WTC11 (cell line): Measurements from ENCODE around the gene EMP2. TPM values are rescaled to one million over a fixed set of nuclear protein-coding genes. Genes with fewer than 3 reads are reported as not detected.

Experiments
- ATAC-seq: fragments of 200-7000 bp; cut with Tn5 transposase; 2 replicates; pipeline ENCODE4 v1.10.0; 2021; ENCODE audit warnings: mild to moderate bottlenecking, moderate library complexity
- CTCF ChIA-PET: fragments of 300-600 bp; sonication (Branson Sonifier 250); formaldehyde crosslinking; loops from one replicate; lab custom pipeline; 2021; ENCODE audit warnings: antibody characterized with exemption; lab: Charles Lee
- POLR2A ChIA-PET: fragments of 350-600 bp; sonication (Branson Sonifier 250); formaldehyde crosslinking; loops from one replicate; lab custom pipeline; 2021; ENCODE audit warnings: antibody characterized with exemption; lab: Charles Lee
- DNase-seq: peaks from one replicate; pipeline ENCODE4 v3.0.0; 2021; ENCODE audit warnings: low spot score
- H3K27ac Mint-ChIP-seq: 2 replicates; pipeline ENCODE4 v1.8.0; 2021; ENCODE audit warnings: mixed read lengths
- H3K27me3 Mint-ChIP-seq: 2 replicates; pipeline ENCODE4 v1.8.0; 2021; ENCODE audit warnings: low read depth, mild to moderate bottlenecking, moderate library complexity, mixed read lengths
- H3K36me3 Mint-ChIP-seq: 2 replicates; pipeline ENCODE4 v1.8.0; 2021; ENCODE audit warnings: mixed read lengths
- H3K4me1 Mint-ChIP-seq: 2 replicates; pipeline ENCODE4 v1.8.0; 2022; ENCODE audit warnings: mixed read lengths
- H3K4me3 Mint-ChIP-seq: 2 replicates; pipeline ENCODE4 v1.8.0; 2021; ENCODE audit warnings: mild to moderate bottlenecking, moderate library complexity, mixed read lengths
- H3K9me3 Mint-ChIP-seq: 2 replicates; pipeline ENCODE4 v1.8.0; 2021; ENCODE audit warnings: mixed read lengths
- ATF2 ChIP-seq: sonication (generic); formaldehyde crosslinking; IDR thresholded peaks from 2 replicates; pipeline ENCODE4 v1.8.1; 2022; ENCODE audit warnings: low read depth, missing genetic modification reagents, borderline replicate concordance
- CDX4 ChIP-seq: fragments of 250-450 bp; sonication (Bioruptor Pico); IDR thresholded peaks from 2 replicates; pipeline ENCODE4 v1.9.0; 2021; ENCODE audit warnings: moderate library complexity, mild to moderate bottlenecking, inconsistent platforms, borderline replicate concordance
- CREM ChIP-seq: sonication (generic); formaldehyde crosslinking; IDR thresholded peaks from 2 replicates; pipeline ENCODE4 v1.8.1; 2022; ENCODE audit warnings: mild to moderate bottlenecking, missing genetic modification reagents, moderate library complexity
- E2F4 ChIP-seq: sonication (generic); formaldehyde crosslinking; IDR thresholded peaks from 2 replicates; pipeline ENCODE4 v1.8.1; 2022; ENCODE audit warnings: low read depth, mild to moderate bottlenecking, moderate library complexity, missing genetic modification reagents, borderline replicate concordance
- FOXK1 ChIP-seq: sonication (generic); formaldehyde crosslinking; IDR thresholded peaks from 2 replicates; pipeline ENCODE4 v1.8.0; 2022; ENCODE audit warnings: mild to moderate bottlenecking, moderate library complexity, missing genetic modification reagents
- IRF2 ChIP-seq: sonication (generic); formaldehyde crosslinking; IDR thresholded peaks from 2 replicates; pipeline ENCODE4 v1.8.0; 2022; ENCODE audit warnings: low read depth, missing genetic modification reagents, borderline replicate concordance
- KAT7 ChIP-seq: sonication (generic); formaldehyde crosslinking; IDR thresholded peaks from 2 replicates; pipeline ENCODE4 v1.8.1; 2023; ENCODE audit warnings: missing genetic modification reagents, mild to moderate bottlenecking, borderline replicate concordance
- MAX ChIP-seq: sonication (generic); formaldehyde crosslinking; IDR thresholded peaks from 2 replicates; pipeline ENCODE4 v1.8.0; 2022; ENCODE audit warnings: mild to moderate bottlenecking, missing genetic modification reagents
- NFE2L1 ChIP-seq: sonication (generic); formaldehyde crosslinking; IDR thresholded peaks from 2 replicates; pipeline ENCODE4 v1.8.1; 2023; ENCODE audit warnings: missing genetic modification reagents
- NFYB ChIP-seq: sonication (generic); formaldehyde crosslinking; conservative IDR thresholded peaks from 2 replicates; pipeline ENCODE4 v1.8.0; 2022; ENCODE audit warnings: low read depth, missing genetic modification reagents
- OVOL2 ChIP-seq: fragments of 250-450 bp; sonication (Bioruptor Pico); IDR thresholded peaks from 2 replicates; pipeline ENCODE4 v1.9.0; 2021; ENCODE audit warnings: mild to moderate bottlenecking, borderline replicate concordance
- RELA ChIP-seq: sonication (generic); formaldehyde crosslinking; IDR thresholded peaks from 2 replicates; pipeline ENCODE4 v1.8.1; 2022; ENCODE audit warnings: missing genetic modification reagents, mild to moderate bottlenecking, borderline replicate concordance
- SP1 ChIP-seq: sonication (generic); formaldehyde crosslinking; conservative IDR thresholded peaks from 2 replicates; pipeline ENCODE4 v1.8.1; 2022; ENCODE audit warnings: missing genetic modification reagents
- TCF7 ChIP-seq: sonication (generic); formaldehyde crosslinking; IDR thresholded peaks from 2 replicates; pipeline ENCODE4 v1.8.0; 2022; ENCODE audit warnings: mild to moderate bottlenecking, low read depth, missing genetic modification reagents, moderate library complexity
- USF1 ChIP-seq: sonication (generic); formaldehyde crosslinking; IDR thresholded peaks from 2 replicates; pipeline ENCODE4 v1.8.0; 2022; ENCODE audit warnings: mild to moderate bottlenecking, missing genetic modification reagents
- ZNF232 ChIP-seq: sonication (generic); formaldehyde crosslinking; IDR thresholded peaks from 2 replicates; pipeline ENCODE4 v1.8.0; 2022; ENCODE audit warnings: mild to moderate bottlenecking, missing genetic modification reagents
- total RNA-seq: library from RNA; stranded (reverse); gene quantifications from 3 replicates; pipeline ENCODE4 v1.2.3, GENCODE V29; 2021
- TF ChIP-seq, protein P1 (sequence below): sonication (generic); formaldehyde crosslinking; IDR thresholded peaks from 2 replicates; pipeline ENCODE4 v1.8.1; 2023; ENCODE audit warnings: mild to moderate bottlenecking, missing genetic modification reagents, borderline replicate concordance

EMP2 gene
- total RNA-seq, 1 experiment from 2014 or later = 16.4 TPM

DNA sequence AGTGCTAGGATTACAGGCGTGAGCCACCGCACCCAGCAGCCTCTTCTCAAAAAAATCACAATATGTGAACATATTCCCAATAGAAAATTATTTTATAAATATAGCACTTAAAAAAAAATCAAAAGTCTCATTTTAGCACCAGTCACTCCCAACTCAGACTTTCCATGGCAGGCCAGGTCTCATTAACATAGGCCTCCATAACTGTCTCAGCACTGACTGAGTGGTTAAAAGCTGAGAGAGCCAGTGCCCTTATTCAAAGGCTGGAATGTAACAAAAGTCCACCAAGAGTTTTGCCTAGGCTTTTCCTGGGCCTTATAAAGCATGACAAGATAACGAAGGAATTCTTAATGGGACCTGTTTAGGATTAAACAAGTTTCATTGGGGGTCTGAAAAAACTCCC, 79.8 kb downstream of the EMP2 start:
- peaks cover under 1% of the 10 kb centered on the region; the same call in 1 of the 2 replicates for H3K27me3 Mint-ChIP-seq
- POLR2A ChIA-PET = no interaction called here
- H3K27ac Mint-ChIP-seq = no peak overlapping the region
- no peak for TF ChIP-seq FOXK1 (CRISPR knock-in tag)
- no peak for TF ChIP-seq IRF2 (CRISPR knock-in tag)
- TF ChIP-seq, protein P1, sequence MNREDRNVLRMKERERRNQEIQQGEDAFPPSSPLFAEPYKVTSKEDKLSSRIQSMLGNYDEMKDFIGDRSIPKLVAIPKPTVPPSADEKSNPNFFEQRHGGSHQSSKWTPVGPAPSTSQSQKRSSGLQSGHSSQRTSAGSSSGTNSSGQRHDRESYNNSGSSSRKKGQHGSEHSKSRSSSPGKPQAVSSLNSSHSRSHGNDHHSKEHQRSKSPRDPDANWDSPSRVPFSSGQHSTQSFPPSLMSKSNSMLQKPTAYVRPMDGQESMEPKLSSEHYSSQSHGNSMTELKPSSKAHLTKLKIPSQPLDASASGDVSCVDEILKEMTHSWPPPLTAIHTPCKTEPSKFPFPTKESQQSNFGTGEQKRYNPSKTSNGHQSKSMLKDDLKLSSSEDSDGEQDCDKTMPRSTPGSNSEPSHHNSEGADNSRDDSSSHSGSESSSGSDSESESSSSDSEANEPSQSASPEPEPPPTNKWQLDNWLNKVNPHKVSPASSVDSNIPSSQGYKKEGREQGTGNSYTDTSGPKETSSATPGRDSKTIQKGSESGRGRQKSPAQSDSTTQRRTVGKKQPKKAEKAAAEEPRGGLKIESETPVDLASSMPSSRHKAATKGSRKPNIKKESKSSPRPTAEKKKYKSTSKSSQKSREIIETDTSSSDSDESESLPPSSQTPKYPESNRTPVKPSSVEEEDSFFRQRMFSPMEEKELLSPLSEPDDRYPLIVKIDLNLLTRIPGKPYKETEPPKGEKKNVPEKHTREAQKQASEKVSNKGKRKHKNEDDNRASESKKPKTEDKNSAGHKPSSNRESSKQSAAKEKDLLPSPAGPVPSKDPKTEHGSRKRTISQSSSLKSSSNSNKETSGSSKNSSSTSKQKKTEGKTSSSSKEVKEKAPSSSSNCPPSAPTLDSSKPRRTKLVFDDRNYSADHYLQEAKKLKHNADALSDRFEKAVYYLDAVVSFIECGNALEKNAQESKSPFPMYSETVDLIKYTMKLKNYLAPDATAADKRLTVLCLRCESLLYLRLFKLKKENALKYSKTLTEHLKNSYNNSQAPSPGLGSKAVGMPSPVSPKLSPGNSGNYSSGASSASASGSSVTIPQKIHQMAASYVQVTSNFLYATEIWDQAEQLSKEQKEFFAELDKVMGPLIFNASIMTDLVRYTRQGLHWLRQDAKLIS (CRISPR knock-in tag) = no peak
- TF ChIP-seq CDX4 (CRISPR knock-in tag) = no peak
- no peak for TF ChIP-seq CREM
- TF ChIP-seq ATF2 (CRISPR knock-in tag) = no peak
- TF ChIP-seq RELA = no peak
- TF ChIP-seq OVOL2 = no peak
- TF ChIP-seq NFE2L1 (CRISPR knock-in tag) = no peak
- no peak for TF ChIP-seq KAT7 (CRISPR knock-in tag)
- no peak for TF ChIP-seq SP1 (CRISPR knock-in tag)
- no peak for TF ChIP-seq E2F4 (CRISPR knock-in tag)
- TF ChIP-seq TCF7 (CRISPR knock-in tag) = no peak
- TF ChIP-seq USF1 (CRISPR knock-in tag) = no peak
- TF ChIP-seq NFYB (CRISPR knock-in tag) = no peak
- TF ChIP-seq MAX = no peak
- no peak for TF ChIP-seq ZNF232 (CRISPR knock-in tag)
- ATAC-seq = no peak
- H3K36me3 Mint-ChIP-seq = peaks cover 20% of the 10 kb centered on the region
- no peak for DNase-seq
- CTCF ChIA-PET = interaction anchor here (1.4 kb wide), 1 partner anchor 9 kb away, joined by 3 read pairs; no protein-coding TSS in a partner anchor
- H3K4me1 Mint-ChIP-seq = peaks cover 45% of the 10 kb centered on the region
- no peak overlapping the region for H3K4me3 Mint-ChIP-seq
- peaks cover 39% of the 10 kb centered on the region for H3K9me3 Mint-ChIP-seq
